Gastroesophageal sphincter (tissue), 4 donors: ENCODE data around the gene TCN1. TPM values are rescaled to one million over a fixed set of nuclear protein-coding genes. Genes with fewer than 3 reads are reported as not detected.

Experiments
- ATAC-seq: fragments of 150-250 bp; one replicate; pipeline ENCODE4 v1.9.1; 2016; ENCODE audit warnings: mild to moderate bottlenecking, moderate library complexity
- H3K27ac ChIP-seq, 4 donors: fragments of 200-600 bp; sonication (generic) in 3 of 4; 1 replicate in 3 of 4; 2 replicates in 1 of 4; pipeline ENCODE4 v1.5.1; 2016 to 2019
- H3K27me3 ChIP-seq: fragments of 200-600 bp; sonication (generic); one replicate; pipeline ENCODE4 v1.5.1; 2019
- H3K36me3 ChIP-seq, 2 donors: fragments of 200-600 bp; sonication (generic); one replicate each; pipeline ENCODE4 v1.5.1; 2019; ENCODE audit warnings: control low read depth in 1 of 2
- H3K4me1 ChIP-seq, 3 donors: fragments of 200-600 bp; sonication (generic); 1 replicate in 2 of 3; 2 replicates in 1 of 3; pipeline ENCODE4 v1.5.1; 2016 to 2019; ENCODE audit warnings: control low read depth in 2 of 3
- H3K4me3 ChIP-seq, 2 donors: fragments of 200-600 bp; sonication (generic); one replicate each; pipeline ENCODE4 v1.5.1; 2019; ENCODE audit warnings: mild to moderate bottlenecking in 1 of 2, moderate library complexity in 1 of 2
- H3K9me3 ChIP-seq, 3 donors: fragments of 200-600 bp; sonication (generic); one replicate each; pipeline ENCODE4 v1.5.1; 2017 to 2019; ENCODE audit warnings: control low read depth in 2 of 3
- EP300 ChIP-seq: sonication (generic); formaldehyde crosslinking; IDR thresholded peaks from one replicate; pipeline ENCODE4 v1.6.1; 2017; ENCODE audit warnings: antibody characterized with exemption, mild to moderate bottlenecking
- POLR2A ChIP-seq, 2 donors: fragments of 450-650 bp; IDR thresholded peaks; one replicate each; pipeline ENCODE4 v1.6.1; 2017; ENCODE audit warnings: antibody characterized with exemption in 2 of 2, mild to moderate bottlenecking in 2 of 2, moderate library complexity in 1 of 2
- POLR2AphosphoS5 ChIP-seq: sonication (generic); formaldehyde crosslinking; IDR thresholded peaks from one replicate; pipeline ENCODE4 v1.6.1; 2017; ENCODE audit warnings: antibody characterized with exemption
- WGBS, 2 donors: methylation state at CpG; one replicate each; pipeline ENCODE4 v1.1.5; 2018; ENCODE audit warnings: low coverage in 1 of 2; 5-methylcytosine and 5-hydroxymethylcytosine counted together
- total RNA-seq, 4 donors: library from RNA; depleted of rRNA; stranded (reverse); fragments of >200 nt; gene quantifications; one replicate each; pipeline ENCODE4 v1.1.0, GENCODE V29; 2016
- TF ChIP-seq, protein P1 (sequence below), 4 experiments: fragments of 200-600 bp in 2 of 4; fragments of 450-650 bp in 2 of 4; sonication (generic) in 1 of 4; IDR thresholded peaks; one replicate each; pipeline ENCODE4 v1.5.1; 2017 to 2019; ENCODE audit warnings: antibody characterized with exemption in 4 of 4, mild to moderate bottlenecking in 2 of 4, moderate library complexity in 2 of 4

Gene TCN1
- total RNA-seq, 4 donors from 2014 or later: 23.8 TPM; not detected in 3

DNA sequence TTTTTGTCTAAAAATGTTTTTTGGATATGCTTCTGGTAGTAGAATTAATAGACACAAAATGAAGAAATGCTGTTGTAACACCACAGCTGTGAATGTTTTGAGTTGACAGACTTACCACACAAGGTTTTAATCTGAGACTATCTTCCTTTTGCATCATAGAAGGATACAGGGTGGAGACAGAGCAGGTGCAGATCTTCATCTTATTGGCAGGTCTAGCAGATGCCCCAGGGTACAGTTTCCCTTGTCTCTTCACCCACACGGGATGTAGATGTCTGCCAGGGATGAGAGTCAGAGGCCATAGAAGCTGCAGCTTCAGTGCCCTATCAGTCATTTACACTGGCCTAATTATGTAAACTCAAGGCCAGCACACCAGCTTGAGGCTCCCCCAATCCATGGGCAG is 13.3 kb upstream of the TCN1 start:
- Histone ChIP-seq H3K9me3 (no peaks in the 10 kb centered on the region), H3K4me1 (no peaks in the 10 kb centered on the region), H3K27ac (no peak overlapping the region), H3K36me3 (no peaks in the 10 kb centered on the region), H3K4me3 (no peak overlapping the region), H3K27me3 (no peaks in the 10 kb centered on the region)
- no peak for ATAC-seq
- 17% methylated on average over 1 of the region's 1 CpG; no CpG with 5 or more reads in 1 of the 2 donors for WGBS, 2 donors
- TF ChIP-seq POLR2A (IDR thresholded peaks at IDR 0.05) (no peak), POLR2AphosphoS5 (no peak), EP300 (no peak)

DNA sequence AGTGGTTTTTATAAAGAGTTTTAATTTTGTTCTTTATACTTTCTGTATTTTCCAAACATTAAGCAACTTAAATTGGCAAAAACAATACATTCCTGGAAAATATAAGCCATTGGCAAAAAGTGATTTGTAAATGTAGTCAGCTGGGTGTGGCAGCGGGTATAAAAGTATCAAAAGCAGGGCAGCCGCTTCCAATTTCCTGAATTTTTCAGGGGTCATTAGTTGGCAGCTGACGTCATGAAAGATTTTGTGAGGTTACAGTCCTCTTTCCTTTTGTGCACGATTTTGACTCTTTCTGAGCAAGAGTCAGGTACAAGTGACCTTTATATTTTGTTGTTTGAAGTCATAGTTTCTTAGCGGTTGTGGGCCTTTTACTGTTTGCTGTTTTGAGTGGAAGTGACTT is 12.3 kb upstream of the TCN1 start, which contains the start of gene OOSP3:
OOSP3 (plus strand) TSS at position 208 of the 400 bp plus-strand sequence; CDS start at position 235, 27 bp downstream.
- WGBS, 2 donors: 64 to 79% methylated on average over 5 of the region's 5 CpGs
- Histone ChIP-seq H3K4me3 (no peak within 1 kb of the TSS), H3K4me1 (no peaks in the 10 kb centered on the region), H3K27ac (no peak within 1 kb of the TSS), H3K9me3 (no peaks in the 10 kb centered on the region), H3K36me3 (no peaks in the 10 kb centered on the region), H3K27me3 (no peaks in the 10 kb centered on the region)
- TF ChIP-seq POLR2AphosphoS5 (no peak), POLR2A (IDR thresholded peaks at IDR 0.05) (no peak), EP300 (no peak)
- TF ChIP-seq, protein P1, sequence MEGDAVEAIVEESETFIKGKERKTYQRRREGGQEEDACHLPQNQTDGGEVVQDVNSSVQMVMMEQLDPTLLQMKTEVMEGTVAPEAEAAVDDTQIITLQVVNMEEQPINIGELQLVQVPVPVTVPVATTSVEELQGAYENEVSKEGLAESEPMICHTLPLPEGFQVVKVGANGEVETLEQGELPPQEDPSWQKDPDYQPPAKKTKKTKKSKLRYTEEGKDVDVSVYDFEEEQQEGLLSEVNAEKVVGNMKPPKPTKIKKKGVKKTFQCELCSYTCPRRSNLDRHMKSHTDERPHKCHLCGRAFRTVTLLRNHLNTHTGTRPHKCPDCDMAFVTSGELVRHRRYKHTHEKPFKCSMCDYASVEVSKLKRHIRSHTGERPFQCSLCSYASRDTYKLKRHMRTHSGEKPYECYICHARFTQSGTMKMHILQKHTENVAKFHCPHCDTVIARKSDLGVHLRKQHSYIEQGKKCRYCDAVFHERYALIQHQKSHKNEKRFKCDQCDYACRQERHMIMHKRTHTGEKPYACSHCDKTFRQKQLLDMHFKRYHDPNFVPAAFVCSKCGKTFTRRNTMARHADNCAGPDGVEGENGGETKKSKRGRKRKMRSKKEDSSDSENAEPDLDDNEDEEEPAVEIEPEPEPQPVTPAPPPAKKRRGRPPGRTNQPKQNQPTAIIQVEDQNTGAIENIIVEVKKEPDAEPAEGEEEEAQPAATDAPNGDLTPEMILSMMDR (IDR thresholded peaks at IDR 0.05): no peak
- ATAC-seq: no peak

DNA sequence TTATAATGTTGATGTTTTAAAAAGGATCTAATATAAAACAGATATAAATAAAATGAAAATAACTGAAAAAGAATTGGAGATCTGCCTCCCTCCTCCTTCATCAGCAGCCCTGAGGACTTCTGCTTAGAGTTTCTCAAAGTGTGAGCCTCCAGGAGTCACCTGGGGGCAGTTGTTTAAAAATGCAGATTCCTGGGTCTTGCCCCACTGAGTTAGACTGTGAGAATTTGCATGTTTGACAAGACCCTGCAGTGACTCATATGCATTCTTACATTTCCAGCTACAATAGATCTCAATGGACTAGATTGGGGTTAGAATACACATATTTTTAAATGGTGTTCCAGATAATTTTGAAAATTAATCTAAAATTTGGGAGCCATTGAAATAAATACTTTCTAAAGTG is 11.5 kb upstream of the TCN1 start:
- H3K36me3 ChIP-seq: no peaks in the 10 kb centered on the region
- H3K9me3 ChIP-seq: no peaks in the 10 kb centered on the region
- no peak for TF ChIP-seq EP300
- TF ChIP-seq POLR2AphosphoS5: no peak
- no peak for TF ChIP-seq POLR2A (IDR thresholded peaks at IDR 0.05)
- TF ChIP-seq, protein P1 (IDR thresholded peaks at IDR 0.05): no peak
- H3K4me3 ChIP-seq: no peak overlapping the region
- no peaks in the 10 kb centered on the region for H3K4me1 ChIP-seq
- no peak overlapping the region for H3K27ac ChIP-seq
- no peaks in the 10 kb centered on the region for H3K27me3 ChIP-seq
- ATAC-seq: no peak

DNA sequence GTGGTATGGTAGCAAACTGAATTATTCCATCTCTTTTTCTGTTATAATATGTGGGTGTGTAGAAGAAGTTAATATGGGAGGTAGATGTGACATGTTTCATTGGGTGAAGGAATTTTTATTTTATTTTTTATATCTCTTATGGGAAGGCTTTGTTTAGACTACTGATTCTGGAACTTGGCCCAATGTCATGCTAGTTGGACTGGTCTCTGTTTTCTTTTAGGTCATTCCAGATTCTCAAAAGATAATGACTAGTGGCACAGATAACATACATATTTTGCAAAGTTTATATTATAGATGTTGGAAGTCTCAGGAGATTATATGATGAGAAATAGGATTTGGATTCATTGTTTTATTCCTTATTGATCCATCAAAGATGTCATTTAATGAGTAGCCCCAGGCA is 11.0 kb upstream of the TCN1 start:
- Histone ChIP-seq H3K4me1 (no peaks in the 10 kb centered on the region), H3K27ac (no peak overlapping the region)
- TF ChIP-seq POLR2A (IDR thresholded peaks at IDR 0.05) (no peak), POLR2AphosphoS5 (no peak), EP300 (no peak)
- TF ChIP-seq, protein P1 (IDR thresholded peaks at IDR 0.05): no peak

DNA sequence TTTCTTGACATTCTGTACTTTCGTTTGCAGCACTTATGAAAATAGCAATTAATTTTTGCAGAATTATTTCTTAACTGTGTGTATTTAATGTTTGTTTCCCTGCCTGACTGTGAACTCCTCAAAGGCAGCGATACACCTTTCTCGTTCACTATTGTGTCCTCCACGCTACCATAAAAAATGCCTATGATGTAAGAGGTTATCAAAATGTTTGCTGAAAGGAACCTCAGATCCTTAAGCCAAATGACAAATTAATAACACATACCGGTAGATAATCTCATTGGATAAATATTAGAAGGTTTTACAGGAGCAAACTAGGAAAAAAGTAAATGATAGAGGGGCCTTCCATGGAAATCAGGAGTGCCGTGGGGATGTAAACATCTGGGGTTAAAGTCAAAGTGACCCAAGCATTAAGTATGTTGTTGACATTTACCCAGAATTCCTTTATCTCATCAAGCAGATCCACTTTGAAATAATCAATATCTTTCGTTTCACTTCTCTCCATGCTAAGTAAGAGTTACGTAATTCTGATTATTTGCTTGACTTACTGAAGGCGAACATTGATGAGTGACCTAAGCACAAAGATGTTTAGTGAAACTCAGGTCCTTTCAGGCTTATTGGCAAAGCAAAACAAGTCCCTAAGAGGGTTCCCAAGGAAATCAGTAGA is 9.7 kb upstream of the TCN1 start:
- H3K9me3 ChIP-seq: no peaks in the 10 kb centered on the region

More for the DNA sequence above, 11.0 kb upstream of the TCN1 start:
- Histone ChIP-seq H3K9me3 (no peaks in the 10 kb centered on the region), H3K27me3 (no peaks in the 10 kb centered on the region), H3K4me3 (no peak overlapping the region), H3K36me3 (no peaks in the 10 kb centered on the region)
- ATAC-seq: no peak

More for the DNA sequence above, 9.7 kb upstream of the TCN1 start:
- no peak for TF ChIP-seq EP300
- TF ChIP-seq, protein P1 (IDR thresholded peaks at IDR 0.05): no peak
- no peak for TF ChIP-seq POLR2AphosphoS5
- ATAC-seq: no peak
- Histone ChIP-seq H3K36me3 (no peaks in the 10 kb centered on the region), H3K4me3 (no peak overlapping the region), H3K27ac (no peak overlapping the region), H3K27me3 (no peaks in the 10 kb centered on the region), H3K4me1 (no peaks in the 10 kb centered on the region)
- WGBS, 2 donors: 44 to 64% methylated on average over 7 to 9 of the region's 9 CpGs
